Measurements from ENCODE around the gene MYO9B.

MYO9B gene

DNA sequence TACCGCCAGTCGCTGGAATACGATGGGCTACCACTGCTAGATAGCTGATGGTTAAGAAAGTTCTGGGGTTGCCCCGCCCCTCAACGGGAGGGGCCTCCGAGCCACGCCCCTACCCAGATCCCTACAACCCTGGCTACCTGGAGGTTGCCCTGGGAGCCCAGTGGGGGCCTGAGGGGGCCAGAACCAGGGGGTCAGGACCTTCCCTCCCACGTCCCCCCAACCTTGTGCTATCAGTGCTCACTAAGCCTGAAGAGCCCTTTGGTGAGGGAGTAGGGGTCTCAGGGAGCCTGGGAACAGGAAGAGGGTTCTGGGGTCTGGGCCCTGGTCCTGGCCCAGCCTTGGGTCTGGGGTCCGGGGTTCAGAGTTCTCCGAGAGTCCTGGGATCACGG, 159.3 kb downstream of the MYO9B start:
- Histone ChIP-seq H3K4me3 (ENCODE audit: low read length) (peak overlapping the region; percentile 85), H3K27ac (ENCODE audit: low read length) (peak overlapping the region; percentile 30), H3K9me3 (ENCODE audit: control insufficient read depth, low read depth, low read length) (no peaks in the 10 kb centered on the region), H3K4me1 (ENCODE audit: control insufficient read depth, low read depth, low read length) (peaks cover 5% of the 10 kb centered on the region), H3K9ac (ENCODE audit: low read length) (peak overlapping the region; percentile 70), H3K27me3 (ENCODE audit: control insufficient read depth, insufficient read depth, low read length) (no peaks in the 10 kb centered on the region), H3K36me3 (ENCODE audit: control insufficient read depth, low read depth, low read length) (peaks cover 36% of the 10 kb centered on the region)

DNA sequence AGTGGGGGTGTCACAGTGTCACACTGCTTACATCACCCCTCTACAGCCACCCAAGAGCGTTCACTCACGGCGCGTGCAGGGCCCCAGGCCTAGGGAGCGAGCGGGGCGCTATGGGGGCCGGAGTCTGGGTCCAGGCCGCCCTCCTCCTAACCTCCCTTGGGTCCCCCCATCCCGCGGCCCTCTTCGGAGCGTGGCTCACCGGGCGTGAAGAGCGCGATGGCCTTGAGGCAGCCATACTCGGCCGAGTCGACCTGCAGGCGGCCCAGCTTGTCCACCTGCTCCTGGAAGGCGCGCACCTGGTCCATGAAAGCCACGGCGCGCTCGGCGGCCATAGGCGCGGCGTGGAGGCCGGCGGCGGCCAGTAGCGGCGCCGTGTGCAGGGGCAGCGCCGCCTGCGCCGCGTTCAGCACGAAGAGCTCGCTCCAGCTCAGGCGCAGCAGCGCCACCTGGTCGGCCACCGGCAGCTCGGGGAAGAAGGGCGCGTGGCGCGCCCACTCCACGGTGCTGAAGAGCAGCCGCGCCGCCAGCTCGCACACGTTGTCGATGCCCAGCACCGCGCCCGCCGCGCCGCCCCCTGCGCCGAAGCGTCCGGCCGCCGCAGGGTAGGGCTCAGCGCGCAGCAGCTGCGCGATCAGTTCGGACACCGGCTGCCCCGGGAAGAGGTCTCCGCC, 159.9 kb downstream of the MYO9B start:
- Histone ChIP-seq H3K4me3 (ENCODE audit: low read length) (peak overlapping the region; percentile 85), H3K27me3 (ENCODE audit: control insufficient read depth, insufficient read depth, low read length) (no peaks in the 10 kb centered on the region), H3K9me3 (ENCODE audit: control insufficient read depth, low read depth, low read length) (no peaks in the 10 kb centered on the region), H3K36me3 (ENCODE audit: control insufficient read depth, low read depth, low read length) (peaks cover 34% of the 10 kb centered on the region), H3K9ac (ENCODE audit: low read length) (peak overlapping the region; percentile 70), H3K4me1 (ENCODE audit: control insufficient read depth, low read depth, low read length) (peaks cover 5% of the 10 kb centered on the region), H3K27ac (ENCODE audit: low read length) (peak overlapping the region; percentile 30)

- Histone ChIP-seq H3K9ac (ENCODE audit: low read length) (peak overlapping the region; percentile 70), H3K27ac (ENCODE audit: low read length) (no peak overlapping the region), H3K4me3 (ENCODE audit: low read length) (peak overlapping the region; percentile 85), H3K9me3 (ENCODE audit: control insufficient read depth, low read depth, low read length) (no peaks in the 10 kb centered on the region), H3K36me3 (ENCODE audit: control insufficient read depth, low read depth, low read length) (peaks cover 31% of the 10 kb centered on the region), H3K27me3 (ENCODE audit: control insufficient read depth, insufficient read depth, low read length) (no peaks in the 10 kb centered on the region), H3K4me1 (ENCODE audit: control insufficient read depth, low read depth, low read length) (peaks cover 5% of the 10 kb centered on the region)
These were observed 160.6 kb downstream of the MYO9B start for GRCh38 chr19:17235971-17236777.

GRCh38 chr19:17236811-17237543, 161.4 kb downstream of the MYO9B start:
- Histone ChIP-seq H3K9ac (ENCODE audit: low read length) (no peak overlapping the region), H3K36me3 (ENCODE audit: control insufficient read depth, low read depth, low read length) (peaks cover 26% of the 10 kb centered on the region), H3K27me3 (ENCODE audit: control insufficient read depth, insufficient read depth, low read length) (no peaks in the 10 kb centered on the region), H3K27ac (ENCODE audit: low read length) (no peak overlapping the region), H3K9me3 (ENCODE audit: control insufficient read depth, low read depth, low read length) (no peaks in the 10 kb centered on the region), H3K4me1 (ENCODE audit: control insufficient read depth, low read depth, low read length) (peaks cover 5% of the 10 kb centered on the region), H3K4me3 (ENCODE audit: low read length) (no peak overlapping the region)

GRCh38 chr19:17237747-17238706, 162.4 kb downstream of the MYO9B start:
- Histone ChIP-seq H3K4me1 (ENCODE audit: control insufficient read depth, low read depth, low read length) (peaks cover 5% of the 10 kb centered on the region), H3K9ac (ENCODE audit: low read length) (no peak overlapping the region), H3K4me3 (ENCODE audit: low read length) (no peak overlapping the region), H3K36me3 (ENCODE audit: control insufficient read depth, low read depth, low read length) (peaks cover 20% of the 10 kb centered on the region), H3K27me3 (ENCODE audit: control insufficient read depth, insufficient read depth, low read length) (no peaks in the 10 kb centered on the region), H3K27ac (ENCODE audit: low read length) (no peak overlapping the region), H3K9me3 (ENCODE audit: control insufficient read depth, low read depth, low read length) (no peaks in the 10 kb centered on the region)

DNA sequence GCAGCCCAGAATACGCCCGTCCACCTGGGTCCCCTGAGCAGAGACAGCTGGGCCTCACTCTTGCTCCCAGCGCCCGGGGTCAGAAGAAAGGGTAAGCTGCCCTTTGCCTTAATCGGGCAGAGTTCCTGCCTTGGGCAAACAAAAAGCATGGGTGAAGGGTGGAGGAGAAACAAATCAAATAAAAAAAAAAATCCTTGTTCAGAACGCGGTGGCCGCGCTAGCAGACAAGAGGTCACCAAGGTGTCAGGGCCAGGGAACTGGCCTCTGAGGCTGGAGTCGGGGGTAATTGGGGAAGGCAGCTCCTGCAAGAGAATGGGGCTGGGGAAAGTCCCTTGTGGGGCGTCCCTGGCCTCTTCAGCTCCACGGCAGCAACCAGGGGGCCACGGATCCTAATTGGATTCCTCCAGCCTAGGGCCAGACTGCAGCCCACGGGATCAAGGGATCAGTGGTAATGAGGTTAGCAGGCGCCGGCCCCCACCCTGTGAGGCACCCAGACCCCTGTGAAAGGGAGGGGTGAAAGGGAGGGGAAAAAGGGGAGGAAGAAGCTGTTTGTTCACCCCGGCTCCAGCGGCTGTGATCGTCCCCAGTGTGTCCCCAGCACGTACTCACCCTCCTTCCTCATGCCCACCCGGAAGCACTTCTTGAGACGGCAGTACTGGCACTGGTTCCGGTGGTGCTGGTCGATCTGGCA, 164.6 kb downstream of the MYO9B start:
- Histone ChIP-seq H3K36me3 (ENCODE audit: control insufficient read depth, low read depth, low read length) (peaks cover 14% of the 10 kb centered on the region), H3K9me3 (ENCODE audit: control insufficient read depth, low read depth, low read length) (no peaks in the 10 kb centered on the region), H3K4me3 (ENCODE audit: low read length) (no peak overlapping the region), H3K4me1 (ENCODE audit: control insufficient read depth, low read depth, low read length) (peaks cover 5% of the 10 kb centered on the region), H3K9ac (ENCODE audit: low read length) (no peak overlapping the region), H3K27ac (ENCODE audit: low read length) (no peak overlapping the region), H3K27me3 (ENCODE audit: control insufficient read depth, insufficient read depth, low read length) (no peaks in the 10 kb centered on the region)

- Histone ChIP-seq H3K36me3 (ENCODE audit: control insufficient read depth, low read depth, low read length) (peaks cover 14% of the 10 kb centered on the region), H3K27ac (ENCODE audit: low read length) (no peak overlapping the region), H3K9ac (ENCODE audit: low read length) (no peak overlapping the region), H3K4me3 (ENCODE audit: low read length) (no peak overlapping the region), H3K4me1 (ENCODE audit: control insufficient read depth, low read depth, low read length) (peaks cover 5% of the 10 kb centered on the region), H3K9me3 (ENCODE audit: control insufficient read depth, low read depth, low read length) (no peaks in the 10 kb centered on the region), H3K27me3 (ENCODE audit: control insufficient read depth, insufficient read depth, low read length) (no peaks in the 10 kb centered on the region)
These were observed 165.3 kb downstream of the MYO9B start for GRCh38 chr19:17240826-17241399.

DNA sequence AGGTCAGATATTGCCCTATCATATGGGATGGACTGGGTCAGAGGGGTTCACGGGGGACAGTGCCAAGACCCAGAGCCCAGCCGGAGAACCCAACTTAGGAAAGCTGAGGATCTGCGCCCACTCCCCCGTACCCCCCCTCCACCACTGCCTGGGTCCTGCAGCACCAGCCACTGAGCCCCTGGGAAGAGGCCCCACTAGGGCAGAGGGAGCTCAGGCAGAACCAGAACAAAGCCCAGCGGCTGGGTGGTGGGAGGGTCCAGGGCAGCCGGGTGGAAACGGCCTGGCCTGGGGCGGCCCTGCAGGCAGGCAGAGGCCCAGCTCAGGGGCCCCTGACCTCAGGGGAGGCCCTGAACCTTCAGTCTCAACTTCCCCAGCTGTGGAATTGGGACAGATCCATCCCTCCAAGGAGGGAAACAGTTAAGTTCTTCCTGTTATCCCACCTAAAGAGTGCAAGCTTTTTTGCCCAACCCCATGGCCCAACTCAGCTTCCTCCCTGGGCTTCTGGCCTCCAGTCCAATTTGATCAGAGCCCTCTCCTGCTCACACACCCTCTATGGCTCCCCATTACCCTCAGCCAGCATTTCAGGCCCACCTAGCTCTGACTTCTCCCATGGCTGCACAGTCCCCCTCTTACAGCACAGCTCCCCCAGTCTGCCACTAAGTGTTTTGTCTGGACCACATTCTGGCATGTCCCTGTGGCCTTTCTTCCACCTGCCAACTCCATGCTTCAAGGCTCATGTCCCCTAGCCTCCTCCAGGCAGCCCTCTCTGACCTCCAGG, 167.0 kb downstream of the MYO9B start:
- Histone ChIP-seq H3K27ac (ENCODE audit: low read length) (no peak overlapping the region), H3K36me3 (ENCODE audit: control insufficient read depth, low read depth, low read length) (peaks cover 14% of the 10 kb centered on the region), H3K4me1 (ENCODE audit: control insufficient read depth, low read depth, low read length) (peaks cover 10% of the 10 kb centered on the region), H3K27me3 (ENCODE audit: control insufficient read depth, insufficient read depth, low read length) (no peaks in the 10 kb centered on the region), H3K9ac (ENCODE audit: low read length) (no peak overlapping the region), H3K9me3 (ENCODE audit: control insufficient read depth, low read depth, low read length) (no peaks in the 10 kb centered on the region), H3K4me3 (ENCODE audit: low read length) (no peak overlapping the region)

DNA sequence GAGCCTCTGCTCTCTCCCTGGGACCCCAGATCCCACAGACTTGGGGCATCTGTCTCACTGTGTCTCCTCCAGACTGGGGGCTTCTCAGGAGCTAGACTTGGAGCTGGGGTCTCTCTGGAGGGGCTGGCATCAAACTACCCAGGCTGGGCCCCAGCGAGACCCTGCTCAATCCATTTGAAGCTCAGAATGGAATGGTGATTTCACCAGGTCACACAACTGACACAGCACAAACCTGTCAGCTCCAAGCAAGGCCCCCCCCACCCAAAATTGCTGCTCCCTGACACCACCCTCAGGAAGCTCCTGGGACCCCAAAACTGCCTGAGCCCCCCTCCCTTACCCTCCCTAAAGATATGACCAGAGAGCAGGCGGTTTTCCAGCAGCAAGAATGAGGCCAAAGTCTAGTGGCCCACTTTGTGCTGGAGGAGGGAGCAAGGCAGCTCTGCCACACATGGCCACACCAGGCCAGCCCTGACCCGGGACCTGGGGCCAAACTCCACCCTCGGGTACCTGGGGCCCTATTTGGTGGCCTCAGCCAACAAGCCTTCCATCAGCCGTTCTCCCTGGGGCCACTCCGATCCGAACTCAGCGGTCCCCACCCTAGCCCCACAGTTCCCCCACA, 167.7 kb downstream of the MYO9B start:
- H3K9ac ChIP-seq (ENCODE audit: low read length) = peak overlapping the region; percentile 67
- H3K9me3 ChIP-seq (ENCODE audit: control insufficient read depth, low read depth, low read length) = no peaks in the 10 kb centered on the region
- no peak overlapping the region for H3K27ac ChIP-seq (ENCODE audit: low read length)
- peak overlapping the region; percentile 88 for H3K4me3 ChIP-seq (ENCODE audit: low read length)
- H3K27me3 ChIP-seq (ENCODE audit: control insufficient read depth, insufficient read depth, low read length) = no peaks in the 10 kb centered on the region
- H3K4me1 ChIP-seq (ENCODE audit: control insufficient read depth, low read depth, low read length) = peaks cover 17% of the 10 kb centered on the region
- peaks cover 7% of the 10 kb centered on the region for H3K36me3 ChIP-seq (ENCODE audit: control insufficient read depth, low read depth, low read length)

Measured in iPS-18a (cell line).